Stimulated activated CD4-positive, alpha-beta T cell treated with anti-CD3 and anti-CD28 coated beads, Interleukin-12 subunit alpha, Interleukin-12 subunit beta, amount 100 ng/mL, for 4 hours (primary cell): ENCODE measurements around the gene EXOC4.

Experiments
- DNase-seq: peaks from one replicate; pipeline ENCODE4 v3.0.0-alpha.2; 2020

The EXOC4 gene

DNA sequence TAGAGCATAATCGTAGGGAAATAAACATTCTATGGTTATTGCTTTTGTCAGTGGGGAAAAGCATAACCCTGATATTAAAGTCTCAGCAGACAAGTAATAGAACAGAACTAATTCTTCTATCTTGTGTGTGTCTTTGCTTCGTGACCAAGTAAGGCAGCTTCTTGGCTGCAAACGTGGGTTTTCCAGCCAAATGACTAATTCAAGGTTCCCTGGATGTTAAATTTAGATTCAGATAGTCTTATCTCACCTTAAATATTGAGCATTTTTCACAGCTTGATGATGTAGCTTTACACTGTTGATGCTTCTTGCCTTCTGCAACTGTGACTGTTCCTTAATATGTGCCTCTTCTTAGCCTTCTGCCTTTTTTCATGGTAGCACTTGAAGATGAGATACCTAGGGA, 113.0 kb downstream of the EXOC4 start:
- DNase-seq: no peak

DNA sequence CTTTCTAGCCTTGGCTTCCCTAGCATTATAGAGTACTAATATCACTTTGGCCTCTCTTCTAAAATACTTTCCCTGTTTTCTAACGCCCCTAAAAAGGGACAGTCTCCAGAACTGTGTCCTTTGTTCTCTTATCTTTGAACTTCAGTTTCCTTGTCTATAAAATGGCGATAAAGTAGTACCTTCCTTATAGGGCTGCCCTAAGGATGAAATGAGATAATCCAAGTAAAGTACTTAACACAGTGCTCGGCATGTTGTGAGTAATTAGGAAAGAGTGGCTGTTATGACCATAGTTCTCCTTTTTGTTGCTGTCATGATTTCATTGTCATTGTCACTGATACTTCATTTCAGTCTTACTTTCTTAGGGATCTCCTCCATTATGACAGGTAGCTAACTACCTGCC, 114.7 kb downstream of the EXOC4 start:
- no peak for DNase-seq

DNA sequence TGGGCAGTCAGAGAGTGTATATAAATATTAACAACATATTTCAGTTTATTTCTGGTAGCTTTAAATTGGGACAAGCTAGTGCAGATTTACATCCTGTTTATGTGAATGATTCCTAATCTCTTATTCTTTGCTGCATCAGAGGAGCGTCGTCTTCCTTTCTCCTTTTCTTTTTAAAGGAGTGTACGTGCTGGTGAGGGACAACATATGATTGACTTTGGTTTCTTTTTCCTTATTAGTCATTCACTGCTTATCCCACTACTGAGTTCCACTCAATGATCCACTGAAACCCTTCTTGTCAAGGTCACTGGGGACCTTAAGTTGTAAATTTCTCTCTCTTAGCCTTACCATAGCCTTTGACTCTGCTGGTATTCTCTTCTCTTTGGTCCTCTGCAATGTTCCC, 116.3 kb downstream of the EXOC4 start:
- no peak for DNase-seq

DNA sequence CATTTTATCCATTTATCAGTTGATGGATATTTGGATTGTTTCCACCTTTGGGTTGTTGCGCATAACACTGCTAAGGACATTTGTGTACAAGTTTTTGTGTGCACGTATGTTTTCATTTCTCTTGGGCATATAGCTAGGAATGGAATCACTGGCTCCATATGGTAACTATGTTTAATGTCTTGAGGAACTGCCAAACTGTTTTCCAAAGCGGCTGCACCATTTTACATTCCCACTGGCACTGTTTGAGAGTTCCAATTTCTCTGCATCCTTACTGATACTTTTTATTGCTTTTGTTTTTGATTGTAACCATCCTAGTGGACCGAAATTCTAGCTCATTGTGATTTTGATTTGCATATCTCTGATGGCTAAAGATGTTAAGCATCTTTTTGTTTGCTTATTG, 118.7 kb downstream of the EXOC4 start:
- DNase-seq: no peak

DNA sequence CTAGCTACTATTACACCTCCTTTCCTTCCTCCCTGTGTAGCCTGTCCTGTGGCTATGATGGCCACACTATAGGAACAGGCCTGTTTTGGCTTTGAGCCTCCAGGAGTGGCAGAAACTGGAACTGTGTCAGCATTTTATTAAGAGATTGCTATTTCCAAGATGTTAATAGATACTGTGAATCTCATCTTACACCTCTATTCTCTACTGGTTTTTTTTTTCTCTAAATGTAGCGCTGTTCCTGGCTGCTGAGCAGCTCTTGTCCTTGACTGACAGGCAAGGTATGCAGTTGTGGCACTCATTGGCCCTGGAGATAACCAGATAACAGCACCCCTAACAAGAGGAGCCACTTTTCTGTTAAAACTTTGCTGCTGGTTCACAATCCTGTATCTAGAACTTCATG, 119.5 kb downstream of the EXOC4 start:
- no peak for DNase-seq

DNA sequence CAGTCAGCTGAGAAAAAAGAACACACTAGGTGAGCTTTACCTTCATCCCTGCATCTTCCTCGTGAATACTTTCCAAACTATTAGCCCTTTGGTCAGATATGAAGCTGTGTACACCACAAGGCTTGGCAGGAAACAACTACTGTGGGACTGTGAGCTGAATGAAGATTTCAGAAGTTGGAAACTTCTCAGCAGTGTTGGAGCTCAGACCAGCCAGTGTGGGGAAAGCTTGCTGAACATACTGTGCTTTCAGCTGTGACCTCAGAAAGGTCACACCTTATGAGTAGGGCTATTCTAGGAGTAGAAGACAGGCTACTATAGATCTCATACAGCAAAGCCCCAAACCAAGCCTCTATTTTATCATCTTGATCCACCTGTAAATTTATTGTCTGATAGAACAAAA, 123.6 kb downstream of the EXOC4 start:
- DNase-seq: no peak

DNA sequence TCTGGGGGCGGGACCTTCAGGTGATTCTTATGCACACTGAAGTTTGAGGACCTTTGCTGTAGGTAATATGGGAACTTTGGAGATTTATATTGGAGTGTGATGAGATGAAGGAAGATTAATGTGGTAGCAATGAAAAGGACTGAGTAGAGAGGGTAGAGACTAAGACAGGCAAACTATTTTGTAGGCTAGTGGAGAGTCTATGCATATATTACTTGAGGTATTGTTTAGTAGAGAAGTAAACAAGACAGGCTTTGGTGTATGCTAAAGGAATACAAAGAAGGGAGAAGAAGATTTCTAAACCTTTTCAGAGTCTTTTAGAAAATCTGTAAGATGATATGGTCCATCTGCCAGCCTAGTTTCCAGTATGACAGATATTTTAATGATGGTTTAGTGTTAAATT, 129.1 kb downstream of the EXOC4 start:
- no peak for DNase-seq

DNA sequence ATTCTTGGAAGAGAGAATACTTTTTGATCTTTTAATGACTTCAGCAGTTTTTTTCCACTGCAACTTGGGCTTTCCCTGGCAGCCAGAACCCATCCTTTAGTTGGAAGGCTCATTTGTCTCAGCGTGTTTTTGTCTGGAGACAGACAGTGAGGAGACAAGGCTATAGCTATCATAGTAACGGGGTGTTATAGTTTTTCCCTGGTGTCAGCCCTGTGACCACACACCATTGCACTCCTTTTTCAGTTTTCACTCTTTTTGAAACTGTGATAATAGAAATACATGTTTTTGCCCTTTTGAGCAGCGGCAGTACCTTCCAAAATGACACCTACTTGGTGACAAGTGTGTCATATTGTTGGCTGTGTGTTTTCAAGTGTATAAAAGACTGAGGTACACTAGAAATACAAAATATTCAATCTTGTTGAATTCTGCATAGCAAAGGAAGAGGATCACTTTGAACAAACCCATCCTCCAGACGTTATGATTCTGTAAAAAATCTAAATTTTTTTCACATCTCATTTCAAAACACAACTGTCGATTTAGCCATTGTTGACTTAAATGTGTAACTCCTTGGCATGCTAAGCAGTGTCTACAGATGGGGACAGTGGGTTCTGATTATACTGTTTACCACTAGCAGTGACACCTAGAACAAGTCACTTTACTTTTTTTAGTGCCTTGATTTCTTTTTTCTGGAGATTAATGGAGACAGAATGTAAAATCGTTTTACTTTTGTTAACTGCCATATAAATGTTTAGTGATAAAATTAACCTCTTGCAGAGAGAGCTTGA, 130.1 kb downstream of the EXOC4 start:
- no peak for DNase-seq

DNA sequence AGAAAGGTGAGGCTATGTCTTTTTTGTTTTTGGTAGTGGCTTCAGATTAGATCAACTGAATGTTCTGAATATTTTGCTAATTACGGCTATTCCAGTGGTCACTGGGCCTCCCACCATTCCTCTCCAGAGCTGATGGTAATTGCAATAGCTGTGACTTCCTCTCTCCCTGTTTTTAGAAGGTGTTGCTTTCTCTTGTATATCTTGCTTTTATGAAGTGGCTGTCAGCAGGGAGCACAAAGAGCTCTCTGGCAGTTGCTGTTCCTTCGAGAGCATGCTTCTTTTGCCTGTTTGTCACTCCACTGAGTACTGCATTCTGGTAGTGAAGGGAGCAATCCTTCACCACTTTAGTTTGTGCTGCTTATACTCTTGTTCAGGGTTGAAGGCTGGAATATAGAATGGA, 133.3 kb downstream of the EXOC4 start:
- DNase-seq: no peak

DNA sequence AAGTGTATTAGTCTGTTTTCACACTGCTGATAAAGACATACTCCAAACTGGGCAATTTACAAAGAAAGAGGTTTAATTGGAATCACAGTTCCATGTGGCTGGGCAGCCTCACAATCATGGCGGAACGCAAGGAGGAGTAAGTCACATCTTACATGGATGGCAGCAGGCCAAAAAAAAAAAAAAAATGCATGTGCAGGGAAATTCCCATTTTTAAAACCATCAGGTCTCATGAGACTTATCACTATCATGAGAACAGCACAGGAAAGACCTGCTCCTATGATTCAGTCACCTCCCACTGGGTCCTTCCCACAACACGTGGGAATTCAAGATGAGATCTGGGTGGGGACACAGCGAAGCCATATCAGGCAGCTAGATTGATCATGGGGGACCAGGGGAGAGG, 136.8 kb downstream of the EXOC4 start:
- no peak for DNase-seq

DNA sequence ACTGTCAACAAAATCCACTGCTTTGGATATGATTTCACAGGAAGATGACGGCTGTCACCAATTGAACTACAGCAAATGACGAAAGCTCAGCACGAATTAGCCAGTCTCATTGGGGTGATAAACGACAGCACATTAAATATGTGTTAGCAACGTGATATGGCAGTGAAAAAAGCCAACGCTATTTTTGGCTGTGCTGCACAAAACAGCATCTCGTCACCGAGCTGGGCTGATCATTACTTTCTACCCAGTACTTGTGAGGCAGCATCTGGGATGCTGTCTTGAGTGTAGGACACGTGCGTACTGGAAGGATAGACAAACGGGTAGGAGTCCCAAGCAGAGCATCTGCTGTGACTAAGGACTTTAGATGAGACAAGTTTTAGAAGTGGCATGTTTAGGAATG, 138.3 kb downstream of the EXOC4 start:
- no peak for DNase-seq

DNA sequence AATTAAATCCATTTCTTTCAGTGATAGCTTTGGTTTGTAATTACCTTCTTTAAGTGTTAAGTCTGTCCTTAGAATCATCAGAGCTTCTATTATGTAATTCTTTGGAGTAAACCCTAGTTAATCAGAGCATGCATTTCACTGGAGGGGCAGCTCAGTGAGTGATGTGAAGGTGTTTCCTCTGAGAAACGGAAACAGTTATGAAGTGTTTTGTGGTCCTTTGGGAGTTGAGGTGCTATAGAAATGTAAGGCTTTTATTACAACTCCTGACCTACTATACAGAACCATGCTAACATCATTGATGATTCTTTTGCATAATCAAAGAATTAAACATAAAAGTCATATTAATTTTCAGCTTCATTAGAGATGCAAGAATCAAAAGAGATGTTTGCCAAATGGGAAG, 141.5 kb downstream of the EXOC4 start:
- no peak for DNase-seq

DNA sequence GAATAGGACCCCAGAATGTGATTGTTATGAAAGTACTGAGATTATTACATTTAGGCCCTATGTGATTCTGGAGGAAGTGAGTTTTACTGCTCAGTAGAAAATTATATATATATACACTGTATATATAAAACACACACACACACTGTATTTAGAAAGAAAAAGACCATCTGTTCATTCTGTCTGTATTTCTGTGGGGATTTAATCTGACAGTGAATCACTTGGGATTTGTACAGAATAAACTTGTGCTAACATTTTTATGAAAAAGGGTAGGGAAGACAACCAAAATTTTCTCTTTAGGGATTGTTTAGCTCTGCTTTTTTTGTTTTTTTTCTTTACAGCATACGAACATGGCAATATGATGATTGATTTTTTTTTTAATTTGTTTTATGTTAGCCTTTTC, 142.7 kb downstream of the EXOC4 start:
- no peak for DNase-seq

DNA sequence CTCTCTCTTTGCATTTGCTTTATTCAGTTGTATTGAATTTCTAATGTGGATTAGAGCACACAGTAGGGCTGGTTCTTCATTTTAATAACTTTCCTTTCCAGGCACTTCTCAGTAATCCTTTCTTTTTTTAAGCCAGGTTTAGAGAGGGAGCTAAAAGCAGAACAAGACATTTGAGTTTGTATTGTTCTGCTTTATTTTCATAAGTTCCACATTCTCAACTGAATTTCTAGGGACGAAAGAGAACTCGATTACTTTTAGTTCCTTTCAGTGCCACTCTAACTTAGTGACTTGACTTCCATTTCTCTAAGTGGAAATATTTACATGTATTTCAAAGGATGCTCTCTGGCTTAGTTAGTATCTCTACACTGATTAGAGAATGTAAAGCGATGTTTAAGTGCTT, 145.6 kb downstream of the EXOC4 start:
- DNase-seq: no peak

DNA sequence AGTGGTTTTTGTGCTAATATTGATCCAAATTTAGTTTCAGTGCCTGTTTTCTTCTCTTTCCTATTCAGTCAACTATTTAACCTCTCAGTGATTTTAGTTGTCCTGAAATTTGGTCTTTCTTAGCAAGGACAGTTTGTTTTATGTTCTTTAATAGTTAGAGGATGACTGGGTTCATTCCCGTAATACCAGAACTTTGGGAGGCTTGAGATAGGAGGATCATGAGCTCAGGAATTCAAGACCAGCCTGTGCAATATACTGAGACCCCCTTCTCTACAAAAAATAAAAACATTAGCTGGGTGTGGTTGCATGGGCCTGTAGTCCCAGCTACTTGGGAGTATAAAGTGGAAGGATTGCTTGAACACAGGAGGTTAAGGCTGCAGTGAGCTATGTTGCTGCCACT, 148.3 kb downstream of the EXOC4 start:
- DNase-seq: no peak

DNA sequence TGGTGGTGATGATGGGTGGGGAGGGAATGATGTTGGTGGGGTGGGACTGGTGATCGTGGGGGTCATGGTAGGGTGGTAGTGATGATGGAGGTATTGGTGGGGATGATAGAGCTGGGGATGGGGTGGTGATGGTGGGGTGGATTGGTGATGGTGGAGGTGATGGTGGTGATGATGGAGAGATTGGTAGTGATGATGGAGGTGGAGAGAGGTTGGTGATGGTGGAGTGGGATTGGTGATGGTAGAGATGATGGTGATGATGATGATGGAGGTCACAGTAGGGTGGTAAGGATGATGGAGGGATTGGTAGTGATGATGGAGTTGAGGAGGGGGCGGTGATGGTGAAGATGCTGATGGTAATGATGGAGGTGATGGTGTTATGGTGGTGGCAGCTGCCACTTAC, 155.3 kb downstream of the EXOC4 start:
- no peak for DNase-seq

DNA sequence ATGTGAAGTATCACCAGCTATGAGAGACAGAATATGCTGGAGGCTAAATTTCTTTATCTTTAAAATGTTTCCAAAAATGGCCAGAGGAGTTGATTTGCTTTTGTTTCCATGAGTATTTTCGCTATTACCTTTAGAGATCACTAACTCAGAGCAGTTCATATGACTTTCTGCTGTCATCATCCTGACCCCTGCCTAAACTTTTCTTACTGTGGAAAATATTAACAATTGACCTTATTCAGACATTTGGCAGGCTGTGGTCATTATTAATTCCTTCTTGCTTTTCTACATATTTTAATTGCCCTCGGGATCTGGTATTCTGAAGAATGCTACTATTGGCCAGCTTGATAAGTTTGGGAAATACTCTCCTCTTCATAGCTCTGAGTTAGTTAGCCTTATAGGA, 156.5 kb downstream of the EXOC4 start:
- no peak for DNase-seq

DNA sequence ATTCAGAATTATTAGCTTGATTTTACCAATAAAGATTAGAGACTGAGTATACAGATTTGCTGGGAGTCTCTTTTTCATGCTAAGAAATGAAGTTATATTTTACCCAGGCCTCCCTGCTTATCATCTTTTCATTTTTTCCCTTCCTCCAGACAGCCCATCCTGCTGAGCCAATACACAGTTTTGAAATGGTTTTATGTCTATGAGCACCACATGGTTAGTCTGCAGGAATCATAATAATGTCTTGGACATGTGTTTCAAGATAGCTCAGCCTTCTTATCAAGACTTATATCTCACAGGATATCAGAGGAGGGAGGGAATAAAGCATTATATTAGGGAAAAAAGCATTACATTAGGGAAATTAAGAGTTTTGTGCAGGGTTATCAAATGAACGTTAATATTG, 157.1 kb downstream of the EXOC4 start:
- DNase-seq: no peak

DNA sequence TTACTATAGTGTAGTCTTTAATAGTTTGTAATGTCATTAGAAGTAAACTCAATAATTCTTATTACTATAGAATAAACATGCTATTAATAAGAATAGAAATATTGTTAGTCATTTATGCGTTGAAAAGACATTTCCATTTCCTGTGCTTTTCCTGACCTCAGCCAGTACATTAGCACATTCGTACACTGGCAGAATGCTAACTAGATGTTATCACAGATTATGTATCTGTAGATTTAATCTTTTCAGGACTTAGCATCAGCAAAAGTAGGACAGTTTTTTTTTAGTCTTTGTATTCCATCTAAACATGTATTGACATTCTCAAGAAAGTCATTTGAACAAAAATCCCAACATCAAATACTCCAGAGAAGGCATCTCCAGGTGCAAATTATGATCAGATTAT, 158.5 kb downstream of the EXOC4 start:
- DNase-seq: no peak

DNA sequence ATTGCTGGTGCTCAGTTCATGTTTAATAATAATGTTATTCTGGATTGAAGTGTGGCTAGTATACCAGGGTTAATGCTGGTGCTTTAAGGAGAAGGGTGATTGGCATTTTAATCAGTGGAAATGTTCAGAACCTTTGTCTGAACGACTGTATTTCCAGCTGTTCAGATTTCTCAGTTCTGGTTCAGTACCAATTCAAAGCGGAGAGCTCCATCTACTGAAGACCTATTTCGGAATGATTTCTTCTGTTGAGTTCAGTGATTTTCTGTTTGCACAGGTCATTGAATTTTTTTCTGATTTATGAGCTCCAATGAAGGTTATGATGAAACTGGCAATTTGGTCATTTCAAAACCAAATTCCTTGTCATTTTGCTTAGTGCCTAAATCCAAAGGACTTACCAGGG, 160.1 kb downstream of the EXOC4 start:
- no peak for DNase-seq

DNA sequence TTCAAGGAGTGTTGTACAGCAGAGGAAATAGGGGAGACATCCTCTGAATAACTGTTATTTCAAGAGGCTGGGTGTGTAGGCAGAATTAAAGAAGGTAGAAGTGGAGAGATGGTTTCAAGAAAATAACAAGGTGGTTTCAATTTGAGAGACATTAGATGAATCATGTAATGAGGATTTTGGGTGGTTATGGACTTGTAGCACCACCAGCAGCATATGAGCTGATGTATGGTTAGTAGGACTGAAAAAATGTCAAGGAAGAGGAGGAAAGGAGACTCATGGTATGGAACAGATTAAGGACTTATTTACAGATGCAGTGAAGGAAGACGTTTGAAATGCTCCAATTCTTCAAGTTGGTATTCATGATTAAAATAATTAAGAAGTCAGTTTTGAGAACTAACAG, 166.2 kb downstream of the EXOC4 start:
- DNase-seq: no peak

DNA sequence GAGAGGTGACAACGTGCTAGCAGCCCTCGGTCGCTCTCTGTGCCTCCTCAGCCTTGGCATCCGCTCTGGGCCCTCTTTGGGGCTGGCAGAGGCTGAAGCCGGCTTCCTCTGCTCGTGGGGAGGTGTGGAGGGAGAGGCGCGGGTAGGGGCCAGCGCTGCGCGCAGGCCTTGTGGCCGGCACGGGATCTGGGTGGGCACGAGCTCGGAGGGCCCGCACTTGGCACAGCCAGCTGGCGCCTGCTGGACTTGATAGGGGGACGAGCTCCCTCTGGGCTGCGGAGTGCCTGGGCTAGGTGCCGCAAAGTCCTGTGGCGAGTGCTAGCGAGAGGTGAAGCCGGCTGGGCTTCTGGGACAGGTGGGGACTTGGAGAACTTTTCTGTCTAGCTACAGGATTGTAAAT, 170.7 kb downstream of the EXOC4 start:
- DNase-seq: no peak

DNA sequence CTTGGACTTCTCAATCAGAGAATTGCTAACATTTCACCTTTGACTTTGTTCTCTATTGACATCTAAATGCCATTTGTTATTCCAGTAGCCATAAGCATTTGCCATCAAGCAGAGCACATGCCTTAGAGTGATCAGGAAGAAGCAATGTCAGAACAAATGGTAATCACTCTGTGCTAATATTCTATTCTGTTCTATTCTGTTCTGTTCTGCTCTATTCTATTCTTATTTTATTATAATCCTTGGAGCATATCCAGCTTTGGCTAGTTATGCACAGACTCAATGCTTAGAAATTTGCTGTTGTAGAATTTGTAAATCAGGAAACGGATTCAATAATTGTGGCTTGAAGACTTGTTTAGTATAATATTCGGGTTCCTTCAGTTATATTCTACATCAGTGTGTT, 175.4 kb downstream of the EXOC4 start:
- DNase-seq: no peak

DNA sequence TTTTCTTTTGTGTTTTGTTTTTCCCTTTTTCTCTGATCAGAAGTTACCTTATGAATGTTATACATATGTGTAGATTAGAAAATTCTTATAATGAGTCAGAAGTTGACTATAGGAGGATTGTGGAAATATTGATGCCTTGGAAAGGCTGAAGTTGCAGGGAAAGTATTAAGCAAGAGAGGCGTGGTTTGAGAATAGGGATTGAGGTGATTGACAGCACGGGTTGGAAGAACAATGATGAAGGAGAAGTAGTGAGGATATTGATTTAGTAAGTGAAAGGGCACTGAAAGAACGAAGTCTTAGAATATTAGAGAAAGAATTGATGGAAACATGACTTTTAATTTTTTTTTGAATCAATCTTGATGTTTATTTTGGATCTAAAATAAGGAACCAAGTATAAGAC, 176.0 kb downstream of the EXOC4 start:
- DNase-seq: no peak

DNA sequence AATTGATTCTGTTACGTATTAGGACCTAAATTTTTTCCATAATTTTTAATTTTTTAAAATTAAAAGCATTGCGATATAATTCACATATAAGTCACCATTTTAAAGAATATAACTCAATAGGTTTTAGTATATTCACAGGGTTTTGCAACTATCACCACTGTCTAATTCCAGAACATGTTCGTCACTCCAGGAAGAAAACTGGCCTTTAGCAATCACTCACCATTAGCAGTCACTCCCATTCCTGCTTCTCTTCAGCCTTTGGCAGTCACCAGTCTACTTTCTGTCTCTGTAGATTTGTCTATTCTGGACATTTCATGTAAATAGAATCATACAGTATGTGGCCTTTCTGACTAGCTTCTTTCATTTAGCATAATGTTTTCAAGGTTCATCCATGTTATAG, 176.5 kb downstream of the EXOC4 start:
- DNase-seq: no peak
